ENCODE results near the gene MED15. TPM values are rescaled to one million over a fixed set of nuclear protein-coding genes. Genes with fewer than 3 reads are reported as not detected.
A peak's percentile ranks its signal among the peaks of the same experiment; 100 is the strongest.

MED15 gene
- total RNA-seq, 2 donors from 2014 or later = 42.7 to 47.9 TPM

DNA sequence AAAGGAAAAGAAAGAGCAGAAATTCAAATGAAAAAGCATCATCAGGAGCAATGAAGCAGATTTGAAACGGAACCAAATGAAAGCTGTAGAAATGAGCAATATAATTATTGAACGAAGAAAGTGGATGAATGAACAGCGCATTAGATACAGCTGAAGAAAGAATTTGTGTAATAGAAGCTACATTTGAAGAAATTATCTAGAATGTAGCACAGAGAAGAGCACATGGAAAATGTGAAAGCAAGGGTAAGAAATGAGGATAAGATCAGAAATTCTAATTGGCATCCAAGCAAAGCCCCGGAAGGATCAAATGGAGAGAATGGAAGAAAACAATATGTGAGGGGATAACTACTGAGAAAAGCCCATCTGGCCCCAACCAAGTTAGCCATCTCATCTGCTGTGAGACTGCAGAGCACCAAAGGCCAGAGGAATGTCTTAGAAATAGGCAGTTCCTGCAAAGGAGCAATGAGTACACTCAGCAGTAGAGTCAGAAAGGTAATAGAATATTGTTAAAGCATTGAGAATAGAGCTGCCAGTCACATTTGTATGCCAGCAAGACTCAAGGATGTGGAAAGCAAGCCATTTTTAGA is 51.9 kb downstream of the MED15 start:
- intact Hi-C loops (cut with DNase I) = loop anchor here in 1 of 2 donors (10.0 kb wide), 1 partner anchor 54 kb away; the partner anchor contains the start of gene MED15
- ATAC-seq = no peak
- DNase-seq = no peak

- DNase-seq (no peak), ATAC-seq (no peak)
- intact Hi-C loops (cut with DNase I) = loop anchor here in 1 of 2 donors (10.0 kb wide), 1 partner anchor 46 kb away; no protein-coding TSS in a partner anchor
These were observed 53.3 kb downstream of the MED15 start for GRCh38 chr22:20560716-20561115.

DNA sequence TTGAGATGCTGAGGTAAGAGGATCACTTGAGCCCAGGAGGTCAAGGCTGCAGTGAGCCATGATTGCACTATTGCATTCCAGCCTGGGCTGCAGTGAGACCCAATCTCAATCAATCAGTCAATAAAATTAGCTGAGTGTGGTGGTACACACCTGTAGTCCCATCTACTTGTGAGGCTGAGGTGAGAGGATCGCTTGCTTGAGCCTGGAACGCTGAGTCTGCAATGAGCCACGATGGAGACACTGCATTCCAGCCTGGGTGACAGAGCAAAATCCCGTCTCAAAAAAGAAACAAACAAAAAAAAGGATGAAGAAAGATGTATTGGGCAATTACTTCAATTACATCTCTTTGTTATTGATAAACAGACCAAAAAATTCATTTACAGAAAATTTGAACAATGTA is 54.5 kb downstream of the MED15 start:
- no peak for ATAC-seq
- intact Hi-C loops (cut with DNase I) = loop anchor here in 1 of 2 donors (10.0 kb wide), 1 partner anchor 47 kb away; no protein-coding TSS in a partner anchor
- no peak for DNase-seq

DNA sequence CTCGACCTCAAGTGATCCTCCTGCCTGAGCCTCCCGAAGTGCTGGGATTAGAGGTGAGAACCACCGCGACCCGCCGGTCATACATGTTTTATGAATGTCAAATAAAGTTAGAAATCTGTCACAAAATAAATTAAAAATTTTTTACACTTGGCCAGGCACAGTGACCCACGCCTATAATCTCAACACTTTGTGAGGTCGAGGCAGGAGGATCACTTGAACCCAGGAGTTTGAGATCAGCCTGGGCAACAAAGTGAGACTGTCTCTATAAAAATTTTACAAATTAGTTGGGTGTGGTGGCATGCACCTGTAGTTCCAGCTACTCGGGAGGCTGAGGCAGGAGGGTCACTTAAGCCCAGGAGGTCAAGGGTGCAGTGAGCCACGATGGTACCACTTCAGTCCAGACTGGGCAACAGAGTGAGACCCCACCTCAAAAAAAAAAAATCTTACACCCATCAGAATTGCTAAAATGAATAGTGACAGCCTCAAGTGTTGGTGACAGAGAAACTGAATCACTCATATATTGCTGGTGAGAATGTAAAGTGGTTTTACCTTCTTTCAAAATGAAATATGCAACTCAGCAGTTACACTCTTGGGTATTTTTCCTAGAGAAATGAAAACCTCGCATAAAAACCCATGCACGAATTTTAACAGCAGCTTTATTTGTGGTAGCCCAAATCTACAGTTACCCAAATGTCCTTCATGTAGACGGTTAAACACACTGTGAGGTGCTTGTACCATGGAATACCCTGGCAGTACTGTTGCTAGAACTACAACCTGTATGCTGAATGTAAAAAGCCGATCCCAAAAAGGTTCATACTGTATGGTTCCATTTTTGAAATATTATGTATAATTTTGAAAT is 55.4 kb downstream of the MED15 start:
- DNase-seq = no peak
- intact Hi-C loops (cut with DNase I) = loop anchor here in 1 of 2 donors (10.0 kb wide), 1 partner anchor 48 kb away; no protein-coding TSS in a partner anchor

GRCh38 chr22:20563466-20563906 is 56.1 kb downstream of the MED15 start:
- DNase-seq (no peak), ATAC-seq (no peak)
- intact Hi-C loops (cut with DNase I) = loop anchor here in 1 of 2 donors (10.0 kb wide), 1 partner anchor 49 kb away; no protein-coding TSS in a partner anchor

More for the DNA sequence above, 55.4 kb downstream of the MED15 start:
- ATAC-seq = no peak

GRCh38 chr22:20563941-20564371 is 56.5 kb downstream of the MED15 start:
- intact Hi-C loops (cut with DNase I) = loop anchor here in 1 of 2 donors (10.0 kb wide), 1 partner anchor 49 kb away; no protein-coding TSS in a partner anchor
- no peak for DNase-seq
- ATAC-seq = no peak

DNA sequence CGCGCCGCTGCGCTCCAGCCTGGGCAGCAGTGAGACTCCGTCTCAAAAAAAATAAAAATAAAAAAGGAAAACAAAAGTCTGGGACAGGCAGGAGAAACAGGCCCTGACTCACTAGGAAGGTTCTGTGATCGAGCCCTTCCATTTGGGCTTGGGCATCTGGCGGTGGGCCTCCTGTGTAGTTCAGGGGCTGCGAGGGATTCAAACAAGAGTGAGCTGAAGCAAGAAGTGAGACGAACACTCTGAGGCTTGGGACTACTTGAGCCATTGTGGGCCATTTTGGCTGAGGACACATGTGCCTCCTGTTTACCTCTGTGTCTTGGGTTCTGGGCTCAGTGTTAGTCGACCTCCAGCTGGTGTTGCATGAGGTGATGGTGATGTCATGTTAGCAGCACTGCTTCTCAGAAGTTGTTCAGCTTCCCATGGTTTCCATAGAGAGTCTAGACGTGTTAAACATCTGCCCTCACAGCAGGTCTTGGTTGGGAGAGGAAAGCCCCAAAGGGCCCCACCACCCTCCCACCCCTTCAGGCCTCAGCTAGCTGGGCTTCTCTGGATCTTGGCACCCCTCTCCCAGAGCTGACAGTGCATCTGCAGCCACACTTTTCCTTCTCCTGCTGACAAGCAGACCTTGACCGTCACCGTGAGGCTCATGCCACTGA is 57.8 kb downstream of the MED15 start:
- intact Hi-C loops (cut with DNase I) = loop anchor here in 1 of 2 donors (10.0 kb wide), 1 partner anchor 50 kb away; no protein-coding TSS in a partner anchor
- DNase-seq (no peak), ATAC-seq (no peak)

- DNase-seq (no peak), ATAC-seq (no peak)
- intact Hi-C loops (cut with DNase I) = loop anchor here in 1 of 2 donors (10.0 kb wide), 1 partner anchor 51 kb away; no protein-coding TSS in a partner anchor
These were observed 58.4 kb downstream of the MED15 start for GRCh38 chr22:20565761-20566160.

DNA sequence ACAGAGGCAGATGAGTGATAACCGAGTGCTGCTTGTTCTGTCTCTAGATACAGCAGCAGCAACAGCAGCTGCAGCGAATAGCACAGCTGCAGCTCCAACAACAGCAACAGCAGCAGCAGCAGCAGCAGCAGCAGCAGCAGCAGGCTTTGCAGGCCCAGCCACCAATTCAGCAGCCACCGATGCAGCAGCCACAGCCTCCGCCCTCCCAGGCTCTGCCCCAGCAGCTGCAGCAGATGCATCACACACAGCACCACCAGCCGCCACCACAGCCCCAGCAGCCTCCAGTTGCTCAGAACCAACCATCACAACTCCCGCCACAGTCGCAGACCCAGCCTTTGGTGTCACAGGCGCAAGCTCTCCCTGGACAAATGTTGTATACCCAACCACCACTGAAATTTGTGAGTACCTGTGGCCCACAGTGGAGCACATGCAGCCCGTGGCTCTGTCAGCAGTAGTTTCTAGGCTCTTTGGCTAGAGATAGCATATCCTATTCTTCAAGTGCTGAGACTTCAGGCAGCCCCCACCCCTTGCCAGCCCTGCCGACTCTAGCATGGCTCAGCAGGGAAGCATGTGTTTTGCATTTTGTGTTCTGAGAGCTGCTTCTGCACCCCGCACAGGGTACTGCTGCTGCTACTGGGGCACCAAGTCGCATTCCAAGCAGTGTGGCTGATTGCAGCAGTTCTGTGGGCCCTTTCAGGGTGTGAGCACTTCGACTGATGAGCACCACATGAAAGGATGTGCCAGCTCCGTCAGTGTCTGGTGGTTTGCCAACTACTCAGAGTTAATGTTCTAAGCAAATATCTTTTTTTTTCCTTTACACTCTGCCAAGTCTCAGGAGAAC is 59.2 kb downstream of the MED15 start:
- intact Hi-C loops (cut with DNase I) = loop anchor here in 1 of 2 donors (10.0 kb wide), 1 partner anchor 52 kb away; no protein-coding TSS in a partner anchor
- peak; percentile 56 for DNase-seq
- peak; percentile 31 to 44 for ATAC-seq

- intact Hi-C loops (cut with DNase I) = loop anchor here in 1 of 2 donors (10.0 kb wide), 1 partner anchor 53 kb away; no protein-coding TSS in a partner anchor
- DNase-seq = peak; percentile 15
- ATAC-seq = no peak
These were observed 60.0 kb downstream of the MED15 start for GRCh38 chr22:20567371-20567847.

- DNase-seq (peak; percentile 13), ATAC-seq (no peak)
- intact Hi-C loops (cut with DNase I) = loop anchor here in 1 of 2 donors (10.0 kb wide), 1 partner anchor 53 kb away; no protein-coding TSS in a partner anchor
These were observed 60.6 kb downstream of the MED15 start for GRCh38 chr22:20567993-20568417.

GRCh38 chr22:20568502-20569058 is 61.2 kb downstream of the MED15 start:
- DNase-seq (peak; percentile 9), ATAC-seq (no peak)
- intact Hi-C loops (cut with DNase I) = loop anchor here in 1 of 2 donors (10.0 kb wide), 1 partner anchor 54 kb away; no protein-coding TSS in a partner anchor

- intact Hi-C loops (cut with DNase I) = loop anchor here (5.0 to 10.0 kb wide), 3 partner anchors 55 to 155 kb away; no protein-coding TSS in a partner anchor
- peak; percentile 63 for DNase-seq
- ATAC-seq = peak; percentile 74 to 83
These were observed 61.9 kb downstream of the MED15 start for GRCh38 chr22:20569059-20570058.

DNA sequence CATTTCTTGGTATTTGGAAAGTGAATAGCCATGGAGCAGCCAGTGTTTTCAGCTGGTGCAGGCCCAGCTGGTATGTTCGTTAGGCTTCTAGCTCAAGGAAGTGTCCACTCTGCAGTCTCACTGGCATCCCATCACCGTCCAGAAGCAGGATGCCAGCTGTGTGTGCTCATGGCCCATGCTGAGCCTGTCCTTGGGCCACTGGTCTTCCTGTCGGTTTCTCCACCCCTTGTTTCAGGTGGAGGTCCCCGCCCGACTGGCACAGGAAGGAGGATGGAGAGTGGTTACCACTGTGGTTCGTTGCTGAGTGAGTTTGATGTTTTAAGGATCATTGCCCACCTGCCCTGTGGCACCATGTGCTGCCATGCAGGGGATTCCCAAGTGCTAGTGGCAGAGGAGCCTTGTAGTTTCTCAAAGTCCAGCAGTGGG is 63.7 kb downstream of the MED15 start:
- DNase-seq = peak; percentile 13
- ATAC-seq = no peak
- intact Hi-C loops (cut with DNase I) = loop anchor here (5.0 to 10.0 kb wide), 2 partner anchors 59 to 156 kb away; no protein-coding TSS in a partner anchor

- DNase-seq (peak; percentile 55), ATAC-seq (no peak)
- intact Hi-C loops (cut with DNase I) = loop anchor here (5.0 to 10.0 kb wide), 2 partner anchors 59 to 157 kb away; no protein-coding TSS in a partner anchor
These were observed 64.2 kb downstream of the MED15 start for GRCh38 chr22:20571531-20572007.

All from left cardiac atrium (tissue), 4 donors.